A549 (cell line): ENCODE measurements around the gene THEM4.

ENCODE experiments used
- BHLHE40 ChIP-seq: IDR thresholded peaks from 2 replicates; pipeline ENCODE4 v1.6.1; 2012; ENCODE audit warnings: low read depth, low read length, inconsistent platforms
- CBX2 ChIP-seq: fragments of 200-600 bp; sonication (generic); IDR thresholded peaks from 2 replicates; pipeline ENCODE4 v1.6.1; 2016; ENCODE audit warnings: low read depth, mild to moderate bottlenecking, borderline replicate concordance
- FOSL2 ChIP-seq, 2 experiments: fragments of 450-650 bp in 1 of 2; fragments of >200 bp in 1 of 2; sonication (Bioruptor Twin) in 1 of 2; formaldehyde crosslinking; IDR thresholded peaks; 2 replicates each; pipeline versions ENCODE4 v1.5.0 to v1.6.1; 2016 to 2020; ENCODE audit warnings: mild to moderate bottlenecking in 1 of 2, moderate library complexity in 1 of 2
- GATA3 ChIP-seq: IDR thresholded peaks from 2 replicates; pipeline ENCODE4 v1.6.1; 2012; ENCODE audit warnings: borderline replicate concordance
- KDM5A ChIP-seq: fragments of 200-600 bp; sonication (generic); IDR thresholded peaks from 2 replicates; pipeline ENCODE4 v1.6.1; 2016; ENCODE audit warnings: antibody characterized with exemption, mild to moderate bottlenecking
- MAZ ChIP-seq: fragments of 150-350 bp; IDR thresholded peaks from 2 replicates; pipeline ENCODE4 v1.6.1; 2014; ENCODE audit warnings: antibody characterized with exemption, low read depth, low read length, borderline replicate concordance
- NFE2L2 ChIP-seq: fragments of 150-350 bp; conservative IDR thresholded peaks from 2 replicates; pipeline ENCODE4 v1.6.1; 2014; ENCODE audit warnings: low read length
- POLR2A ChIP-seq: IDR thresholded peaks from 2 replicates; pipeline ENCODE4 v1.6.1; 2012; ENCODE audit warnings: mild to moderate bottlenecking, low read length
- POLR2AphosphoS2 ChIP-seq: conservative IDR thresholded peaks from 2 replicates; pipeline ENCODE4 v1.6.1; 2012; ENCODE audit warnings: low read length, improper control_type of control experiment, inconsistent platforms
- ZSCAN20 ChIP-seq: fragments of 250-450 bp; sonication (Bioruptor Pico); IDR thresholded peaks from 2 replicates; pipeline ENCODE4 v1.8.0; 2022; ENCODE audit warnings: mild to moderate bottlenecking, moderate library complexity
- TF ChIP-seq, protein P1 (sequence below): fragments of >200 bp; sonication (Bioruptor Twin); formaldehyde crosslinking; IDR thresholded peaks from 3 replicates; pipeline ENCODE4 v1.5.1; 2016
- TF ChIP-seq, protein P2 (sequence below): fragments of 150-350 bp; IDR thresholded peaks from 2 replicates; pipeline ENCODE4 v1.6.1; 2014; ENCODE audit warnings: low read depth, mild to moderate bottlenecking, low read length
- TF ChIP-seq, protein P3 (sequence below): IDR thresholded peaks from 2 replicates; pipeline ENCODE4 v1.6.1; 2012
- TF ChIP-seq, protein P4 (sequence below): fragments of 250-450 bp; sonication (Bioruptor Pico); IDR thresholded peaks from 2 replicates; pipeline ENCODE4 v1.5.0; 2021; ENCODE audit warnings: mild to moderate bottlenecking, moderate library complexity, borderline replicate concordance

DNA sequence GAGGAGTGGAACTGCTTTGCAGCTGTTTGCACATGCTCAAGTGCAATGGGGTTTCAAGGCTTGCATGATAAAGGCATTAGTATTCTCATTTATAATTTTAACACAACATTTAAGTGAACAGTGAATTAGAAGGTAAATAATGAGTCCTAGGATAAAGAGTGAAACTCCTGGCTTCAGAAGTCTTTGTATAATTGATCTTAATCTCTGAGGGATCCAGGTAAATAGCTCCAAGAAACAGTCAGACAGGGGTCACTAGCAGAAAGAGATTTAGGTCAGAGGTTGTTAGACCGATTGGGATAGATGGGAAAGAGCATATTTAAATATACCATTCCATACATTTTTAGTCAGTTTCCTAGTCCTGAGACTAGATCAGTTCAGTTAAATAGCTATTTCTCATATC lies 14.1 kb upstream of the THEM4 start:
- TF ChIP-seq, protein P1, sequence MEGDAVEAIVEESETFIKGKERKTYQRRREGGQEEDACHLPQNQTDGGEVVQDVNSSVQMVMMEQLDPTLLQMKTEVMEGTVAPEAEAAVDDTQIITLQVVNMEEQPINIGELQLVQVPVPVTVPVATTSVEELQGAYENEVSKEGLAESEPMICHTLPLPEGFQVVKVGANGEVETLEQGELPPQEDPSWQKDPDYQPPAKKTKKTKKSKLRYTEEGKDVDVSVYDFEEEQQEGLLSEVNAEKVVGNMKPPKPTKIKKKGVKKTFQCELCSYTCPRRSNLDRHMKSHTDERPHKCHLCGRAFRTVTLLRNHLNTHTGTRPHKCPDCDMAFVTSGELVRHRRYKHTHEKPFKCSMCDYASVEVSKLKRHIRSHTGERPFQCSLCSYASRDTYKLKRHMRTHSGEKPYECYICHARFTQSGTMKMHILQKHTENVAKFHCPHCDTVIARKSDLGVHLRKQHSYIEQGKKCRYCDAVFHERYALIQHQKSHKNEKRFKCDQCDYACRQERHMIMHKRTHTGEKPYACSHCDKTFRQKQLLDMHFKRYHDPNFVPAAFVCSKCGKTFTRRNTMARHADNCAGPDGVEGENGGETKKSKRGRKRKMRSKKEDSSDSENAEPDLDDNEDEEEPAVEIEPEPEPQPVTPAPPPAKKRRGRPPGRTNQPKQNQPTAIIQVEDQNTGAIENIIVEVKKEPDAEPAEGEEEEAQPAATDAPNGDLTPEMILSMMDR: no peak
- TF ChIP-seq NFE2L2: no peak
- TF ChIP-seq POLR2AphosphoS2: no peak
- TF ChIP-seq, protein P2, sequence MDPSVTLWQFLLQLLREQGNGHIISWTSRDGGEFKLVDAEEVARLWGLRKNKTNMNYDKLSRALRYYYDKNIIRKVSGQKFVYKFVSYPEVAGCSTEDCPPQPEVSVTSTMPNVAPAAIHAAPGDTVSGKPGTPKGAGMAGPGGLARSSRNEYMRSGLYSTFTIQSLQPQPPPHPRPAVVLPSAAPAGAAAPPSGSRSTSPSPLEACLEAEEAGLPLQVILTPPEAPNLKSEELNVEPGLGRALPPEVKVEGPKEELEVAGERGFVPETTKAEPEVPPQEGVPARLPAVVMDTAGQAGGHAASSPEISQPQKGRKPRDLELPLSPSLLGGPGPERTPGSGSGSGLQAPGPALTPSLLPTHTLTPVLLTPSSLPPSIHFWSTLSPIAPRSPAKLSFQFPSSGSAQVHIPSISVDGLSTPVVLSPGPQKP: no peak
- no peak for TF ChIP-seq BHLHE40
- no peak for TF ChIP-seq KDM5A
- no peak for TF ChIP-seq MAZ
- TF ChIP-seq POLR2A: no peak
- TF ChIP-seq, protein P3, sequence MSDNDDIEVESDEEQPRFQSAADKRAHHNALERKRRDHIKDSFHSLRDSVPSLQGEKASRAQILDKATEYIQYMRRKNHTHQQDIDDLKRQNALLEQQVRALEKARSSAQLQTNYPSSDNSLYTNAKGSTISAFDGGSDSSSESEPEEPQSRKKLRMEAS: no peak
- TF ChIP-seq, protein P4, sequence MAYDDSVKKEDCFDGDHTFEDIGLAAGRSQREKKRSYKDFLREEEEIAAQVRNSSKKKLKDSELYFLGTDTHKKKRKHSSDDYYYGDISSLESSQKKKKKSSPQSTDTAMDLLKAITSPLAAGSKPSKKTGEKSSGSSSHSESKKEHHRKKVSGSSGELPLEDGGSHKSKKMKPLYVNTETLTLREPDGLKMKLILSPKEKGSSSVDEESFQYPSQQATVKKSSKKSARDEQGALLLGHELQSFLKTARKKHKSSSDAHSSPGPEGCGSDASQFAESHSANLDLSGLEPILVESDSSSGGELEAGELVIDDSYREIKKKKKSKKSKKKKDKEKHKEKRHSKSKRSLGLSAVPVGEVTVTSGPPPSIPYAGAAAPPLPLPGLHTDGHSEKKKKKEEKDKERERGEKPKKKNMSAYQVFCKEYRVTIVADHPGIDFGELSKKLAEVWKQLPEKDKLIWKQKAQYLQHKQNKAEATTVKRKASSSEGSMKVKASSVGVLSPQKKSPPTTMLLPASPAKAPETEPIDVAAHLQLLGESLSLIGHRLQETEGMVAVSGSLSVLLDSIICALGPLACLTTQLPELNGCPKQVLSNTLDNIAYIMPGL (CRISPR knock-in tag): no peak
- no peak for TF ChIP-seq ZSCAN20 (CRISPR knock-in tag)
- no peak for TF ChIP-seq GATA3
- no peak for TF ChIP-seq CBX2
- TF ChIP-seq FOSL2 (IDR thresholded peaks at IDR 0.05): no peak
- no peak for TF ChIP-seq FOSL2 (CRISPR knock-in tag; IDR thresholded peaks at IDR 0.05)
